Liver (tissue), 9 donors: Measurements from ENCODE around the gene RER1. TPM values are rescaled to one million over a fixed set of nuclear protein-coding genes. Genes with fewer than 3 reads are reported as not detected.

Experiments
- DNase-seq: peaks from one replicate; pipeline ENCODE4 v3.0.0-alpha.2; 2017; ENCODE audit warnings: low spot score
- H3K27ac ChIP-seq, 2 donors: one replicate each; pipeline ENCODE4 v1.7.0; 2013; ENCODE audit warnings: inconsistent platforms in 2 of 2, low read length in 2 of 2, control low read depth in 1 of 2, low read depth in 1 of 2, mild to moderate bottlenecking in 1 of 2
- H3K27me3 ChIP-seq, 4 donors: one replicate each; pipeline versions ENCODE4 v1.6.1 to v1.7.0; 2013; ENCODE audit warnings: low read length in 3 of 4, inconsistent platforms in 1 of 4, mild to moderate bottlenecking in 1 of 4, moderate library complexity in 1 of 4; ENCODE audit not compliant: control insufficient read depth in 4 of 4, insufficient read depth in 4 of 4
- H3K36me3 ChIP-seq, 4 donors: one replicate each; pipeline versions ENCODE4 v1.6.1 to v1.7.0; 2013; ENCODE audit warnings: low read length in 3 of 4, mild to moderate bottlenecking in 3 of 4, low read depth in 1 of 4, moderate library complexity in 1 of 4; ENCODE audit not compliant: control insufficient read depth in 4 of 4, insufficient read depth in 3 of 4
- H3K4me1 ChIP-seq, 4 donors: one replicate each; pipeline versions ENCODE4 v1.6.1 to v1.7.0; 2013; ENCODE audit warnings: low read length in 3 of 4, mild to moderate bottlenecking in 3 of 4, moderate library complexity in 1 of 4; ENCODE audit not compliant: control insufficient read depth in 4 of 4, insufficient read depth in 4 of 4
- H3K4me3 ChIP-seq, 3 donors: one replicate each; pipeline versions ENCODE4 v1.6.1 to v1.7.0; 2013; ENCODE audit warnings: low read length in 3 of 3, control low read depth in 1 of 3, low read depth in 1 of 3, mild to moderate bottlenecking in 1 of 3
- H3K9ac ChIP-seq, 2 donors: one replicate each; pipeline ENCODE4 v1.7.0; 2013; ENCODE audit warnings: low read length in 2 of 2, mild to moderate bottlenecking in 2 of 2, moderate library complexity in 2 of 2, control low read depth in 1 of 2, low read depth in 1 of 2
- H3K9me3 ChIP-seq, 4 donors: one replicate each; pipeline versions ENCODE4 v1.6.1 to v1.7.0; 2013; ENCODE audit warnings: low read length in 3 of 4; ENCODE audit not compliant: control insufficient read depth in 4 of 4
- ATF3 ChIP-seq: IDR thresholded peaks from 2 replicates; pipeline ENCODE4 v1.6.1; 2016; ENCODE audit warnings: antibody characterized with exemption
- CTCF ChIP-seq: fragments of 150-350 bp; IDR thresholded peaks from 2 replicates; pipeline ENCODE4 v1.5.1; 2017; ENCODE audit warnings: improper control_type of control experiment, low read depth, low read length; ENCODE audit not compliant: missing input control
- EGR1 ChIP-seq, 2 donors: IDR thresholded peaks; 2 replicates each; pipeline ENCODE4 v1.6.1; 2016 to 2018; ENCODE audit warnings: antibody characterized with exemption in 2 of 2, low read depth in 2 of 2
- FOXA1 ChIP-seq: IDR thresholded peaks from 2 replicates; pipeline ENCODE4 v1.6.1; 2016; ENCODE audit warnings: antibody characterized with exemption
- FOXA2 ChIP-seq: IDR thresholded peaks from 2 replicates; pipeline ENCODE4 v1.6.1; 2016; ENCODE audit warnings: antibody characterized with exemption
- HNF4A ChIP-seq, 2 donors: conservative IDR thresholded peaks; 2 replicates each; pipeline ENCODE4 v1.6.1; 2016; ENCODE audit warnings: antibody characterized with exemption in 2 of 2, mild to moderate bottlenecking in 2 of 2
- HNF4G ChIP-seq: IDR thresholded peaks from 2 replicates; pipeline ENCODE4 v1.6.1; 2016; ENCODE audit warnings: antibody characterized with exemption
- JUND ChIP-seq, 2 donors: IDR thresholded peaks; 2 replicates each; pipeline ENCODE4 v1.6.1; 2016; ENCODE audit warnings: antibody characterized with exemption in 2 of 2
- MAX ChIP-seq: IDR thresholded peaks from 2 replicates; pipeline ENCODE4 v1.6.1; 2016; ENCODE audit warnings: antibody characterized with exemption
- NR2F2 ChIP-seq: IDR thresholded peaks from 2 replicates; pipeline ENCODE4 v1.6.1; 2016; ENCODE audit warnings: antibody characterized with exemption
- RAD21 ChIP-seq, 2 donors: IDR thresholded peaks; 2 replicates each; pipeline ENCODE4 v1.6.1; 2016; ENCODE audit warnings: antibody characterized with exemption in 2 of 2, mild to moderate bottlenecking in 2 of 2
- REST ChIP-seq: IDR thresholded peaks from 2 replicates; pipeline ENCODE4 v1.6.1; 2016; ENCODE audit warnings: antibody characterized with exemption, mild to moderate bottlenecking
- SP1 ChIP-seq: IDR thresholded peaks from 2 replicates; pipeline ENCODE4 v1.6.1; 2018; ENCODE audit warnings: antibody characterized with exemption, mild to moderate bottlenecking
- TAF1 ChIP-seq: conservative IDR thresholded peaks from 2 replicates; pipeline ENCODE4 v1.6.1; 2016; ENCODE audit warnings: antibody characterized with exemption, mild to moderate bottlenecking
- YY1 ChIP-seq: IDR thresholded peaks from 2 replicates; pipeline ENCODE4 v1.6.1; 2016; ENCODE audit warnings: antibody characterized with exemption, mild to moderate bottlenecking
- ZBTB33 ChIP-seq: IDR thresholded peaks from 2 replicates; pipeline ENCODE4 v1.6.1; 2016; ENCODE audit warnings: antibody characterized with exemption
- WGBS: extraction: QIAGEN DNeasy Blood & Tissue Kit; methylation state at CpG from one replicate; pipeline ENCODE4 v1.1.7; 2013; 5-methylcytosine and 5-hydroxymethylcytosine counted together
- polyA plus RNA-seq, 2 donors: library from polyadenylated mRNA; stranded (reverse) in 1 of 2; unstranded in 1 of 2; fragments of 200-250 nt in 1 of 2; fragments of >200 nt in 1 of 2; fragmentation: Nextera tagmentation in 1 of 2; extraction: Ambion mirVana in 1 of 2; gene quantifications; one replicate each; pipeline versions ENCODE4 v1.2.1 to v1.2.3, GENCODE V29; 2013 to 2015
- total RNA-seq, 2 donors: library from RNA; depleted of rRNA; stranded (reverse); fragments of >200 nt; gene quantifications; one replicate each; pipeline ENCODE4 v1.2.3, GENCODE V29; 2014
- donor health status: healthy.
- donor health status: healthy.
- donor health status: healthy.
- donor health status: healthy.
- donor health status: healthy.

The RER1 gene
- total and polyA plus RNA-seq, 4 donors, result 43.5 to 142 (median 89.7) TPM

- no peaks in the 10 kb centered on the region for H3K36me3 ChIP-seq
- no peaks in the 10 kb centered on the region for H3K4me1 ChIP-seq
- WGBS, result 70% methylated on average over 18 of the region's 18 CpGs
- H3K4me3 ChIP-seq, result no peak overlapping the region
- DNase-seq, result no peak
- no peaks in the 10 kb centered on the region for H3K27me3 ChIP-seq
- peaks cover 0 to 8% (median 2%) of the 10 kb centered on the region in 4 donors for H3K9me3 ChIP-seq
- H3K27ac ChIP-seq, result no peak overlapping the region
- TF ChIP-seq HNF4A (conservative IDR thresholded peaks at IDR 0.05) (no peak), REST (no peak), EGR1 (IDR thresholded peaks at IDR 0.05; ENCODE audit: low read depth in 2 of 2) (no peak), ZBTB33 (no peak), RAD21 (IDR thresholded peaks at IDR 0.05) (no peak), SP1 (no peak), TAF1 (no peak), CTCF (no peak), FOXA1 (no peak), YY1 (no peak), FOXA2 (no peak), MAX (no peak), HNF4G (no peak), NR2F2 (no peak), ATF3 (no peak)
- no peak overlapping the region for H3K9ac ChIP-seq
Measured at GRCh38 chr1:2426540-2426939, 34.9 kb downstream of the RER1 start.

GRCh38 chr1:2427051-2427450, 35.4 kb downstream of the RER1 start:
- Histone ChIP-seq H3K27ac (no peak overlapping the region), H3K9ac (no peak overlapping the region), H3K36me3 (no peaks in the 10 kb centered on the region), H3K9me3 (peaks cover 0 to 8% (median 2%) of the 10 kb centered on the region in 4 donors), H3K4me1 (no peaks in the 10 kb centered on the region), H3K27me3 (no peaks in the 10 kb centered on the region), H3K4me3 (no peak overlapping the region)
- no peak for TF ChIP-seq TAF1
- TF ChIP-seq ATF3, result no peak
- no peak for TF ChIP-seq EGR1 (IDR thresholded peaks at IDR 0.05; ENCODE audit: low read depth in 2 of 2)
- no peak for TF ChIP-seq YY1
- TF ChIP-seq SP1, result no peak
- no peak for TF ChIP-seq JUND (IDR thresholded peaks at IDR 0.05)
- 84% methylated on average over 18 of the region's 18 CpGs for WGBS
- no peak for DNase-seq
